Panc1 (cell line): ENCODE measurements around the gene SMNDC1. TPM values are rescaled to one million over a fixed set of nuclear protein-coding genes. Genes with fewer than 3 reads are reported as not detected.

Experiments
- ATAC-seq: fragments of 200-7000 bp; cut with Tn5 transposase; 2 replicates; pipeline ENCODE4 v1.9.1; 2020; ENCODE audit warnings: mild to moderate bottlenecking, moderate library complexity
- BruUV-seq: library from RNA; stranded (reverse); fragments of 400-500 nt; replicated peaks from 2 replicates; lab custom pipeline; 2021; lab: Mats Ljungman, UMichigan
- CTCF ChIA-PET: fragments of 300-600 bp; sonication (Branson Sonifier 250); formaldehyde crosslinking; loops from one replicate; lab custom pipeline; 2022; ENCODE audit warnings: antibody characterized with exemption; lab: Charles Lee
- POLR2A ChIA-PET: fragments of 300-600 bp; sonication (Branson Sonifier 250); formaldehyde crosslinking; loops from one replicate; lab custom pipeline; 2022; ENCODE audit warnings: antibody characterized with exemption; lab: Charles Lee
- DNase-seq: peaks from one replicate; pipeline ENCODE4 v3.0.0-alpha.2; 2010; ENCODE audit warnings: low read depth, low spot score
- H3K27ac ChIP-seq: 2 replicates; pipeline ENCODE4 v1.5.1; 2011; ENCODE audit warnings: mild to moderate bottlenecking, low read length, inconsistent platforms
- H3K27me3 ChIP-seq: fragments of 200-500 bp; sonication (Bioruptor generic); 2 replicates; pipeline ENCODE4 v1.6.0; 2014; ENCODE audit warnings: low read length, inconsistent platforms; ENCODE audit not compliant: control insufficient read depth, insufficient read depth
- H3K36me3 ChIP-seq: fragments of 200-500 bp; sonication (Bioruptor generic); 2 replicates; pipeline ENCODE4 v1.5.1; 2014; ENCODE audit warnings: inconsistent platforms, mild to moderate bottlenecking, low read length, moderate library complexity; ENCODE audit not compliant: control insufficient read depth, insufficient read depth
- H3K4me1 ChIP-seq: 2 replicates; pipeline ENCODE4 v1.5.1; 2011; ENCODE audit warnings: inconsistent platforms, mild to moderate bottlenecking, low read length, moderate library complexity; ENCODE audit not compliant: control insufficient read depth, insufficient read depth
- H3K4me3 ChIP-seq, 2 experiments: 2 replicates each; pipeline ENCODE4 v1.5.1; 2011 to 2012; ENCODE audit warnings: low read depth in 2 of 2, low read length in 2 of 2, mild to moderate bottlenecking in 2 of 2, inconsistent platforms in 1 of 2, moderate library complexity in 1 of 2
- H3K9me3 ChIP-seq: fragments of 200-500 bp; sonication (Bioruptor generic); 2 replicates; pipeline ENCODE4 v1.5.1; 2014; ENCODE audit warnings: low read depth, mild to moderate bottlenecking, inconsistent platforms, low read length, moderate library complexity; ENCODE audit not compliant: control insufficient read depth, insufficient read depth
- POLR2AphosphoS5 ChIP-seq: IDR thresholded peaks from 2 replicates; pipeline ENCODE4 v1.6.1; 2012; ENCODE audit warnings: mild to moderate bottlenecking, low read depth, low read length, moderate library complexity
- SIN3A ChIP-seq: IDR thresholded peaks from 2 replicates; pipeline ENCODE4 v1.6.1; 2012; ENCODE audit warnings: low read depth, mild to moderate bottlenecking, low read length, moderate library complexity, borderline replicate concordance; ENCODE audit not compliant: insufficient read depth
- TCF7L2 ChIP-seq: IDR thresholded peaks from 2 replicates; pipeline ENCODE4 v1.6.1; 2011; ENCODE audit warnings: mild to moderate bottlenecking, low read depth, low read length, inconsistent platforms
- in situ Hi-C: cut with HindIII; loops from 2 replicates; pipeline ENCODE4 v1.10.0; 2016; ENCODE audit warnings: low sequenced_read_pairs, low pct_unique_long_range_greater_than_20kb
- intact Hi-C: fragments of 100-400 bp; cut with micrococcal nuclease; formaldehyde crosslinking; loops from one replicate; pipeline ENCODE4 v1.10.0; 2022; ENCODE audit not compliant: unreplicated experiment
- total RNA-seq: library from RNA; stranded (reverse); gene quantifications from one replicate; pipeline ENCODE4 v1.2.1, GENCODE V29; 2021; ENCODE audit not compliant: unreplicated experiment
- TF ChIP-seq, protein P1 (sequence below), 2 experiments: IDR thresholded peaks; 2 replicates each; pipeline ENCODE4 v1.6.1; 2011 to 2012; ENCODE audit warnings: low read depth in 2 of 2, control low read depth in 1 of 2, low read length in 1 of 2, mild to moderate bottlenecking in 1 of 2, moderate library complexity in 1 of 2; ENCODE audit not compliant: insufficient read depth in 1 of 2
- TF ChIP-seq, protein P2 (sequence below): fragments of 450-650 bp; IDR thresholded peaks from 2 replicates; pipeline ENCODE4 v1.5.1; 2017; ENCODE audit warnings: mild to moderate bottlenecking

SMNDC1 gene
- total RNA-seq, 1 experiment from 2014 or later = 62.2 TPM

DNA sequence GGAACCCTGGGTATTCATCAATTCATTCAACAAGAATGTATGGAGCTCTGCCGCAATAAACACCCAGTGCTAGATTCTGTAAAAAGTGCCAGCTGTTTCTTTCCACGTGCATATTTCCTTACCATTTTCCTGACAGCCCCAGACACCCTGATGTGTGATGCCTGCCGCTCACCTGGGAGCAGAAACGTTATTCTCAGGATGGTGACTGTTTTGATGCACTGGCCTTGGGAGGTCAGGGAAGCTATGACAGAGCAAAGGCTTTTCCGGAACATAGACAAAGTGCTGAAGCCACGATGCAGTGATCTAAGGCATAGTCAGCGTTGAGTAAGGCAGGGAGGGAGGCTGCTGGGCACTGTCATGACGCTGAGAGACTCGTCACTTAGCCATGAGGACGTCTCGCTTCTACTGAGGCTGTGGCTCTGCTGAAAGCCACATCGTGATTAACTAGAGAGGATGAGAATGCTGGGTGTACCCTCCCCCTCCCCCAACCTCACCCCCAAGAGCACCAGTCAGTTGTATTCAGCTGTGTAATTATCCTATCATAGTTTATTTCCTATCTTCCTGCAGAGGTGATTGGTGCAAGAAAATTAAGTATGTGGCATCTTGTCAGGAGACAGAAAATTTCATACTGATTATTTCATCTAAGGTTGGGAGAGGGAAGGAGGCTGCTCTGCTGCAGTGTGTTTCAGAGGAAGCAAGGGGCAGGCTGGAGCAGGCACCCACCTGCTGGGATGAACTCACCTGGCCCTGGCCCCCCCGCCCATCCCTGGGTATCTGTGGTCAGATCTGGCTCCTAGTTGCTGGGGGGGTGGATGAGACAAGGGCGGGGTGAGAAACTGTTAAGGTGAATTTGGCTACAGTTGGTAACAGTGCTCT is 48.8 kb upstream of the SMNDC1 start:
- DNase-seq (peak; percentile 95), ATAC-seq (peak; percentile 80)
- intact Hi-C loops = loop anchor here (5.0 kb wide), 2 partner anchors 149 to 194 kb away; no protein-coding TSS in a partner anchor
- Histone ChIP-seq H3K27me3 (no peaks in the 10 kb centered on the region), H3K9me3 (no peaks in the 10 kb centered on the region), H3K27ac (no peak overlapping the region), H3K36me3 (no peaks in the 10 kb centered on the region), H3K4me3 (peak overlapping the region in 1 of 2 experiments; percentile 32; a peak in 2 of 4 replicates), H3K4me1 (peaks cover 24% of the 10 kb centered on the region; the same call in 1 of the 2 replicates)
- in situ Hi-C loops = no loop called here
- TF ChIP-seq POLR2AphosphoS5 (no peak), TCF7L2 (no peak), SIN3A (no peak)
- TF ChIP-seq, protein P1, sequence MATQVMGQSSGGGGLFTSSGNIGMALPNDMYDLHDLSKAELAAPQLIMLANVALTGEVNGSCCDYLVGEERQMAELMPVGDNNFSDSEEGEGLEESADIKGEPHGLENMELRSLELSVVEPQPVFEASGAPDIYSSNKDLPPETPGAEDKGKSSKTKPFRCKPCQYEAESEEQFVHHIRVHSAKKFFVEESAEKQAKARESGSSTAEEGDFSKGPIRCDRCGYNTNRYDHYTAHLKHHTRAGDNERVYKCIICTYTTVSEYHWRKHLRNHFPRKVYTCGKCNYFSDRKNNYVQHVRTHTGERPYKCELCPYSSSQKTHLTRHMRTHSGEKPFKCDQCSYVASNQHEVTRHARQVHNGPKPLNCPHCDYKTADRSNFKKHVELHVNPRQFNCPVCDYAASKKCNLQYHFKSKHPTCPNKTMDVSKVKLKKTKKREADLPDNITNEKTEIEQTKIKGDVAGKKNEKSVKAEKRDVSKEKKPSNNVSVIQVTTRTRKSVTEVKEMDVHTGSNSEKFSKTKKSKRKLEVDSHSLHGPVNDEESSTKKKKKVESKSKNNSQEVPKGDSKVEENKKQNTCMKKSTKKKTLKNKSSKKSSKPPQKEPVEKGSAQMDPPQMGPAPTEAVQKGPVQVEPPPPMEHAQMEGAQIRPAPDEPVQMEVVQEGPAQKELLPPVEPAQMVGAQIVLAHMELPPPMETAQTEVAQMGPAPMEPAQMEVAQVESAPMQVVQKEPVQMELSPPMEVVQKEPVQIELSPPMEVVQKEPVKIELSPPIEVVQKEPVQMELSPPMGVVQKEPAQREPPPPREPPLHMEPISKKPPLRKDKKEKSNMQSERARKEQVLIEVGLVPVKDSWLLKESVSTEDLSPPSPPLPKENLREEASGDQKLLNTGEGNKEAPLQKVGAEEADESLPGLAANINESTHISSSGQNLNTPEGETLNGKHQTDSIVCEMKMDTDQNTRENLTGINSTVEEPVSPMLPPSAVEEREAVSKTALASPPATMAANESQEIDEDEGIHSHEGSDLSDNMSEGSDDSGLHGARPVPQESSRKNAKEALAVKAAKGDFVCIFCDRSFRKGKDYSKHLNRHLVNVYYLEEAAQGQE (IDR thresholded peaks at IDR 0.05; ENCODE audit: insufficient read depth in 1 of 2, low read depth in 2 of 2, low read length in 1 of 2) = no peak
- TF ChIP-seq, protein P2, sequence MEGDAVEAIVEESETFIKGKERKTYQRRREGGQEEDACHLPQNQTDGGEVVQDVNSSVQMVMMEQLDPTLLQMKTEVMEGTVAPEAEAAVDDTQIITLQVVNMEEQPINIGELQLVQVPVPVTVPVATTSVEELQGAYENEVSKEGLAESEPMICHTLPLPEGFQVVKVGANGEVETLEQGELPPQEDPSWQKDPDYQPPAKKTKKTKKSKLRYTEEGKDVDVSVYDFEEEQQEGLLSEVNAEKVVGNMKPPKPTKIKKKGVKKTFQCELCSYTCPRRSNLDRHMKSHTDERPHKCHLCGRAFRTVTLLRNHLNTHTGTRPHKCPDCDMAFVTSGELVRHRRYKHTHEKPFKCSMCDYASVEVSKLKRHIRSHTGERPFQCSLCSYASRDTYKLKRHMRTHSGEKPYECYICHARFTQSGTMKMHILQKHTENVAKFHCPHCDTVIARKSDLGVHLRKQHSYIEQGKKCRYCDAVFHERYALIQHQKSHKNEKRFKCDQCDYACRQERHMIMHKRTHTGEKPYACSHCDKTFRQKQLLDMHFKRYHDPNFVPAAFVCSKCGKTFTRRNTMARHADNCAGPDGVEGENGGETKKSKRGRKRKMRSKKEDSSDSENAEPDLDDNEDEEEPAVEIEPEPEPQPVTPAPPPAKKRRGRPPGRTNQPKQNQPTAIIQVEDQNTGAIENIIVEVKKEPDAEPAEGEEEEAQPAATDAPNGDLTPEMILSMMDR = no peak
- CTCF ChIA-PET = interaction anchor here (0.6 to 1.2 kb wide), 9 partner anchors 13 to 195 kb away, joined by 3 to 11 read pairs (median 4); no protein-coding TSS in a partner anchor
- POLR2A ChIA-PET = no interaction called here
- no TSS peak for BruUV-seq

GRCh38 chr10:110352930-110353243 is 48.2 kb upstream of the SMNDC1 start:
- Histone ChIP-seq H3K4me1 (peaks cover 24% of the 10 kb centered on the region; the same call in 1 of the 2 replicates), H3K27ac (no peak overlapping the region), H3K9me3 (no peaks in the 10 kb centered on the region), H3K36me3 (no peaks in the 10 kb centered on the region), H3K4me3 (no peak overlapping the region), H3K27me3 (no peaks in the 10 kb centered on the region)
- no TSS peak for BruUV-seq
- ChIA-PET CTCF (no interaction called here), POLR2A (no interaction called here)
- in situ Hi-C loops (no loop called here), intact Hi-C loops (loop anchor here (5.0 kb wide), 2 partner anchors 149 to 194 kb away; no protein-coding TSS in a partner anchor)
- ATAC-seq (no peak; the same call in 1 of the 2 replicates), DNase-seq (no peak)
- TF ChIP-seq SIN3A = no peak
- TF ChIP-seq TCF7L2 = no peak
- no peak for TF ChIP-seq POLR2AphosphoS5
- TF ChIP-seq, protein P2 = no peak
- TF ChIP-seq, protein P1 (IDR thresholded peaks at IDR 0.05; ENCODE audit: insufficient read depth in 1 of 2, low read depth in 2 of 2, low read length in 1 of 2) = no peak
